Vagina (tissue), 2 donors: ENCODE results near the gene OGDHL.
"Not testable (repeated sequence)": the region's sequence is repeated elsewhere in the genome, so short reads cannot be mapped to it uniquely, and the experiment has no call there.

Source experiments
- CTCF ChIP-seq, 3 experiments: fragments of 450-650 bp in 2 of 3; fragments of 200-600 bp in 1 of 3; sonication (generic) in 1 of 3; IDR thresholded peaks; one replicate each; pipeline ENCODE4 v1.5.1; 2017 to 2019; ENCODE audit warnings: antibody characterized with exemption in 3 of 3, mild to moderate bottlenecking in 2 of 3, moderate library complexity in 2 of 3
- POLR2A ChIP-seq, 2 donors: fragments of 450-650 bp; IDR thresholded peaks; one replicate each; pipeline ENCODE4 v1.6.1; 2017; ENCODE audit warnings: antibody characterized with exemption in 2 of 2, mild to moderate bottlenecking in 2 of 2, moderate library complexity in 2 of 2
- POLR2AphosphoS5 ChIP-seq, 2 donors: sonication (generic); formaldehyde crosslinking; IDR thresholded peaks; one replicate each; pipeline ENCODE4 v1.9.0; 2017; ENCODE audit warnings: antibody characterized with exemption in 2 of 2, mild to moderate bottlenecking in 2 of 2, low read depth in 1 of 2; ENCODE audit not compliant: insufficient read depth in 1 of 2

GRCh38 chr10:49771046-49771445 lies 8.9 kb upstream of the OGDHL start:
- TF ChIP-seq CTCF (IDR thresholded peaks at IDR 0.05); POLR2AphosphoS5 (IDR thresholded peaks at IDR 0.05; ENCODE audit: insufficient read depth in 1 of 2, low read depth in 1 of 2); POLR2A (IDR thresholded peaks at IDR 0.05): not testable (repeated sequence)
